ENCODE measurements around the gene SEMA4A.

The SEMA4A gene

GRCh38 chr1:156114101-156114918 is 39.1 kb upstream of the SEMA4A start, which contains the start of gene LMNA (continued):
- TF ChIP-seq PRDM2 (tag by site-specific recombination; IDR thresholded peaks at IDR 0.05; ENCODE audit: borderline replicate concordance) (no peak), ZSCAN23 (tag by site-specific recombination; IDR thresholded peaks at IDR 0.05) (no peak), PRDM1 (tag by site-specific recombination; IDR thresholded peaks at IDR 0.05) (peak; percentile 89), ZNF514 (tag by site-specific recombination; IDR thresholded peaks at IDR 0.05) (no peak), ZBTB10 (tag by site-specific recombination; IDR thresholded peaks at IDR 0.05) (peak; percentile 76), KLF7 (tag by site-specific recombination; IDR thresholded peaks at IDR 0.05; ENCODE audit: borderline replicate concordance) (no peak), RBAK (tag by site-specific recombination; IDR thresholded peaks at IDR 0.05) (no peak), ZNF488 (tag by site-specific recombination; IDR thresholded peaks at IDR 0.05) (no peak), MZF1 (tag by site-specific recombination; IDR thresholded peaks at IDR 0.05; ENCODE audit: borderline replicate concordance) (no peak), ZNF175 (tag by site-specific recombination; IDR thresholded peaks at IDR 0.05) (no peak), HOXD13 (CRISPR knock-in tag; IDR thresholded peaks at IDR 0.05; ENCODE audit: borderline replicate concordance) (no peak), ZNF658 (tag by site-specific recombination; IDR thresholded peaks at IDR 0.05) (no peak), ZNF311 (tag by site-specific recombination; IDR thresholded peaks at IDR 0.05; ENCODE audit: borderline replicate concordance) (no peak), ZNF664 (tag by site-specific recombination; IDR thresholded peaks at IDR 0.05) (no peak), HOXC10 (CRISPR knock-in tag; IDR thresholded peaks at IDR 0.05) (no peak), ZNF223 (tag by site-specific recombination; IDR thresholded peaks at IDR 0.05) (0 out of 2 replicates have a peak, but pooled peaks have one; percentile 47), ZFP3 (tag by site-specific recombination; IDR thresholded peaks at IDR 0.05; ENCODE audit: low read depth) (no peak), ZNF561 (tag by site-specific recombination; IDR thresholded peaks at IDR 0.05; ENCODE audit: borderline replicate concordance) (peak; percentile 40; the same call in 1 of the 2 replicates), ZNF629 (tag by site-specific recombination; IDR thresholded peaks at IDR 0.05) (peak; percentile 78), ZNF600 (tag by site-specific recombination; IDR thresholded peaks at IDR 0.05) (no peak; the same call in none of the 2 replicates), ZSCAN5A (tag by site-specific recombination; IDR thresholded peaks at IDR 0.05) (no peak), SCRT2 (tag by site-specific recombination; IDR thresholded peaks at IDR 0.05) (peak; percentile 24; the same call in 1 of the 2 replicates), ZNF571 (tag by site-specific recombination; IDR thresholded peaks at IDR 0.05) (no peak), ZNF645 (tag by site-specific recombination; IDR thresholded peaks at IDR 0.05) (no peak), OSR2 (tag by site-specific recombination; IDR thresholded peaks at IDR 0.05) (peak; percentile 29), ZNF623 (tag by site-specific recombination; IDR thresholded peaks at IDR 0.05) (peak; percentile 23; the same call in 1 of the 2 replicates), ZNF341 (tag by site-specific recombination; IDR thresholded peaks at IDR 0.05; ENCODE audit: low read depth) (no peak), EGR2 (tag by site-specific recombination; IDR thresholded peaks at IDR 0.05; ENCODE audit: low read depth) (peak; percentile 97), ZNF76 (tag by site-specific recombination; IDR thresholded peaks at IDR 0.05; ENCODE audit: borderline replicate concordance, low read depth) (no peak; the same call in 1 of the 2 replicates)

Data from HEK293 (cell line).